Inferior parietal cortex (tissue), 1 donor: ENCODE results near the gene PDGFA.

Source experiments
- DNase-seq: peaks from one replicate; pipeline ENCODE4 v3.0.0-alpha.2; 2016; ENCODE audit errors: extremely low spot score

PDGFA gene

GRCh38 chr7:516606-517456 is 2.8 kb downstream of the PDGFA start:
- DNase-seq: no peak

GRCh38 chr7:516216-516605 is 3.4 kb downstream of the PDGFA start:
- no peak for DNase-seq

GRCh38 chr7:515628-516027 is 4.0 kb downstream of the PDGFA start:
- DNase-seq: no peak

- peak; percentile 52 for DNase-seq
Measured at GRCh38 chr7:514651-515598, 4.7 kb downstream of the PDGFA start.

GRCh38 chr7:514242-514641 is 5.4 kb downstream of the PDGFA start:
- DNase-seq: no peak

GRCh38 chr7:513521-514166 is 6.0 kb downstream of the PDGFA start:
- DNase-seq: peak; percentile 35

- no peak for DNase-seq
Measured at GRCh38 chr7:512541-513311, 6.9 kb downstream of the PDGFA start.

DNA sequence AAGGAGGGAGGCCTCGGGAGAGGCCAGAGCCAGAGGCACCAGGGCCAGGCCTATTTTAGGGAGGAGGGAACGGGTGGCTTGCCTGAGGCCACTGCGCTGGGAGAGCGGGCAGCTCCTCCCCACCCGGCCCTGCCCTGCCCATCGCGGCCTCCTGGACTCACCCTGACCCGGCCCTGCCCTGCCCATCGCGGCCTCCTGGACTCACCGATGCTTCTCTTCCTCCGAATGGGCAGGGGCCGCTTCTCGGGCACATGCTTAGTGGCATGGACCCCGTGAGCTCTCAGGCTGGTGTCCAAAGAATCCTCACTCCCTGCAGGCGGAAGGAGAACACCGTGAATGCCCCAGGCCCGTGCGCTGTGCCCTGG is 7.5 kb downstream of the PDGFA start:
- no peak for DNase-seq

DNA sequence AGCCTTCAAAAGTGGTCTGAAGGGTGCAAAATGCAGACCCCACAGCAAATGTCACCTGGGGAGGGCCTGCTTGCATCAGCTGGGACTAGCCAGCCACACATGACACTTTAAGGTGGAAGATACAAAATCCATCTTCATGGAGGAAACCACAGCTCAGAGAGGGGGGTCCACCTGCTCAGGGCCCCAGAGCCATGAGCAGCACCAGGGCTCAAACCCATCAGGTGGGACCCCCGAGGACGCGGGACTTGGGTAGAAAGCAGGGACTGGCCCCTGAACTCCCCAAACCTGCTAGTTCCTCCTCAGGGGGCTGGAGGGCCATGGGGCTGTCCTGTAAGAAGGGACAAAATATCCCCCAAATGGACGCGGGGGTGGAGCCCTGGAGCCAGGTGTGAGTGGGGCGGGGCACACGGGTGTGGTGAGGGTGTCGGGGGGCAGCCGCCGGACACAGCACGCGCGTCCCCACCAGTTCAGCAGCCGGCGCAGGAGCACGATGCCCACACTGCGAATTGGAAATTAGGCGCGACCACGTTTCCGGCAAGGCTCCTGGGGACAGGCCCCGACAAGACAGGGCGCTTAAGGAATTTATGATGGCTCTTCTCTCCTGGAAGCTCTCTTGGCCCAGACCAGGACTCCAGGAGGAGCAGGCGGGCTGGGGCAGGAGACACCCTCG is 8.0 kb downstream of the PDGFA start:
- DNase-seq: no peak

GRCh38 chr7:510782-511281 is 8.8 kb downstream of the PDGFA start:
- no peak for DNase-seq

DNA sequence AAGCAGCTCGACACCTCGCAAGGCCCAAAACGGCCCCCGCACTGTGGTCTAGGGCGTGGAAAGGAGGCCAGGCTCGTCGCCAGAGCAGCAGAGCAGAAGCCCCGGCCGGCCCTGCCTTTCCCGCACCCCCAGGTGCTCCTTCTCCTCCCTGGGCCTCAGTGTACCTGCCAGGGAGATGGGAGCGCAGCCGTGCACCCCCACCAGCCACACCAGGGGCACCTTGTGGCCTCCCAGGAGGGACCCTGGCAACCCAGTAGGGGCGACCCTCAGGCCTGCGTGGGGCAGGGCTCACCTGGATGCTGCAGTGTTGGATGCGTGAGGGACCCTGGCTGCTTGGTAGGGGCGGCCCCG is 9.5 kb downstream of the PDGFA start:
- no peak for DNase-seq

DNA sequence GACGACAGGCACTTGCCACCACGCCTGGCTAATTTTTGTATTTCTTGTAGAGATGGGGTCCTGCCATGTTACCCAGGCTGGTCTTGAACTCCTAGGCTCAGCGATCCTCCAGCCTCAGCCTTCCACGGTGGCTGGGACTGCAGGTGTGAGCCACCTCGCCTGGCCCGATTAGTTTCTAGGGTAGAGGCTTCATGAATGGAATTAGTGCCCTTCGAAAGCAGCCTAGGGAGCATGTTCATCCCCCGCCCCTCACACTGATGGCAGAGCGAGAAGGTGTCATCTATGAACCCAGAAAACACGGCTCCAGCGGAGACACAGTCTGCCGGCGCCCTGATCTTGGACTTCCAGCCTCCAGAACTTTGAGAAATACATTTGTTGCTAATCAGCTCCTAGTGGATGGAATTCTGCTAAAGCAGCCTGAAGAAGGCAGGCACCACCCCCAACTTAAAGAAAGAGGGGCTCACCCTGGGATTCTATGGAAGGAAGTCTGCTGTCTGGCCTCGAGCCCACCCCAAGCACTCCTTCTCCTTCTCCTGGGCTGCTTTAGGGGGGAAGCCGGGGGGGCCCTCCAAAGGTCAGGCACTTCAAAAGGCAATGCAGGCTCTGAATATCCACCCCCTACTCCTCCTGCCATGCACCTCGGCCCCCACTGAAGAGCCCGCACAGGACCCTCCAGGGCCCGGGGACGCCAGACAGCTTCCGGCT is 10.1 kb downstream of the PDGFA start:
- DNase-seq: no peak

- DNase-seq: no peak
Measured at GRCh38 chr7:508461-509170, 11.0 kb downstream of the PDGFA start.

- DNase-seq: no peak
Measured at GRCh38 chr7:507623-508300, 11.9 kb downstream of the PDGFA start.

- no peak for DNase-seq
Measured at GRCh38 chr7:506921-507622, 12.6 kb downstream of the PDGFA start.

- DNase-seq: no peak
Measured at GRCh38 chr7:506391-506831, 13.2 kb downstream of the PDGFA start.

DNA sequence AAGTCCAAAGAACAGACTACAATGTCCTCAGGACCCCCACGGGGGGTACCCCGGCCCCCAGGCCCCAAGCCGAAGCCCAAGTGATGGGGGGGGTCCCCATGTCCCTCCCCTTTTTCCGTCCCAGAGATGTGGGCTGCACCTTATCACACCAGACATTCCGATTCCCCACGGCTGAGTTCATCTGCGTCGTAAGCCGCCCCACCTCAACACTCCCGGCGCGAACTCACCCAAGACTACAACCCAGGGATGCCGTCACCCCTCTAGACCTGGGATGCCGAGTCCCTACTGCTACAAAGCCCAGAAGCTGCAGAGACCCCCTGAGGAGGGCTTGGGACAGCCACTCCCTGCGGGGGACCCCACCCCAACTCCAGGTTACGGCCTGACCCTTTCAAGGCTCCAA is 14.5 kb downstream of the PDGFA start:
- DNase-seq: no peak
